ENCODE data around the gene ZNF862.

DNA sequence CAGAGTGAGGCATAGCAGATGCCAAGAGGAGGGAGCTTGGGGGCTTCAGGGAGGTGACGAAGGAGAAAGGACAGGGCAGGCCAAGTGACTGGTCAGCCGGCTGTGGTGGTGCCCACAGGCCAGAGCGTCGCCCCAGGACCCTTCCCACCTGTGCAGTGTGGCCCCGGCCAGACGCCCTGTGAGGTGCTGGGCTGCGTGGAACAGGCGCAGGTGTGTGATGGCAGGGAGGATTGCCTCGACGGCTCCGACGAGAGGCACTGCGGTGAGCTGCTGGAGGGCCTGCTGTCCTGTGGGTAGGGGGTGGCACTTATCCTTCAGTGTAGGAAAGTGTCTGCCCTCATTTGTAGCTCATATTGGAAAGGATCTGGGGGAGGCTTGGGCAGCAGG, 38.0 kb upstream of the ZNF862 start:
- TF ChIP-seq POLR2AphosphoS5 (IDR thresholded peaks at IDR 0.05; ENCODE audit: low read depth, low read length) (no peak), TAF1 (IDR thresholded peaks at IDR 0.05; ENCODE audit: borderline replicate concordance, insufficient read depth, low read length) (no peak)
- TF ChIP-seq, protein P1, sequence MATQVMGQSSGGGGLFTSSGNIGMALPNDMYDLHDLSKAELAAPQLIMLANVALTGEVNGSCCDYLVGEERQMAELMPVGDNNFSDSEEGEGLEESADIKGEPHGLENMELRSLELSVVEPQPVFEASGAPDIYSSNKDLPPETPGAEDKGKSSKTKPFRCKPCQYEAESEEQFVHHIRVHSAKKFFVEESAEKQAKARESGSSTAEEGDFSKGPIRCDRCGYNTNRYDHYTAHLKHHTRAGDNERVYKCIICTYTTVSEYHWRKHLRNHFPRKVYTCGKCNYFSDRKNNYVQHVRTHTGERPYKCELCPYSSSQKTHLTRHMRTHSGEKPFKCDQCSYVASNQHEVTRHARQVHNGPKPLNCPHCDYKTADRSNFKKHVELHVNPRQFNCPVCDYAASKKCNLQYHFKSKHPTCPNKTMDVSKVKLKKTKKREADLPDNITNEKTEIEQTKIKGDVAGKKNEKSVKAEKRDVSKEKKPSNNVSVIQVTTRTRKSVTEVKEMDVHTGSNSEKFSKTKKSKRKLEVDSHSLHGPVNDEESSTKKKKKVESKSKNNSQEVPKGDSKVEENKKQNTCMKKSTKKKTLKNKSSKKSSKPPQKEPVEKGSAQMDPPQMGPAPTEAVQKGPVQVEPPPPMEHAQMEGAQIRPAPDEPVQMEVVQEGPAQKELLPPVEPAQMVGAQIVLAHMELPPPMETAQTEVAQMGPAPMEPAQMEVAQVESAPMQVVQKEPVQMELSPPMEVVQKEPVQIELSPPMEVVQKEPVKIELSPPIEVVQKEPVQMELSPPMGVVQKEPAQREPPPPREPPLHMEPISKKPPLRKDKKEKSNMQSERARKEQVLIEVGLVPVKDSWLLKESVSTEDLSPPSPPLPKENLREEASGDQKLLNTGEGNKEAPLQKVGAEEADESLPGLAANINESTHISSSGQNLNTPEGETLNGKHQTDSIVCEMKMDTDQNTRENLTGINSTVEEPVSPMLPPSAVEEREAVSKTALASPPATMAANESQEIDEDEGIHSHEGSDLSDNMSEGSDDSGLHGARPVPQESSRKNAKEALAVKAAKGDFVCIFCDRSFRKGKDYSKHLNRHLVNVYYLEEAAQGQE (IDR thresholded peaks at IDR 0.05; ENCODE audit: insufficient read depth in 1 of 2, low read depth in 2 of 2, low read length in 2 of 2), result no peak

Measured in PFSK-1 (cell line).